Cerebellar cortex (tissue), 1 donor: ENCODE data around the gene NBDY.
A peak's percentile ranks its signal among the peaks of the same experiment; 100 is the strongest.

Experiments
- DNase-seq: peaks from one replicate; pipeline ENCODE4 v3.0.0-alpha.2; 2015; ENCODE audit warnings: low spot score

NBDY gene

DNA sequence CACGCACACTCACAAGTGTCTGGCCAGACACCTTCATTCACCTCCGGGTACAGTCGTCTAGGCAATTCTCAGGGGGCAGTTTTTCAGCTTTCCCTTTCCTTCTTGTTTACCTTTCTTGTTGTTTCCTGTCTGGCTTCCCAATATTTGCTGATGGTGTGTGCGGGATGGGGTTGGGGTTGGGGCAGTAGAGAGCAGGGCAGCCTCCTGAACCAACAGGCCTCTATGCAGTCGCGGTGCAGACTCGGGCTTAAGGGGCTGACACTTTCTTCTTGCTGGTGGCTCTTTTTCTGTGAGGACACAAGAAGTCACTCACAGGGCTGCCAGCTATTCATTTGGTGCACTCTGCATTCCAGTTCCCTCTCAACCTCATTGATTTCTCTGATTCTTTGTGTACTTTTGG, 56.4 kb downstream of the NBDY start:
- no peak for DNase-seq

DNA sequence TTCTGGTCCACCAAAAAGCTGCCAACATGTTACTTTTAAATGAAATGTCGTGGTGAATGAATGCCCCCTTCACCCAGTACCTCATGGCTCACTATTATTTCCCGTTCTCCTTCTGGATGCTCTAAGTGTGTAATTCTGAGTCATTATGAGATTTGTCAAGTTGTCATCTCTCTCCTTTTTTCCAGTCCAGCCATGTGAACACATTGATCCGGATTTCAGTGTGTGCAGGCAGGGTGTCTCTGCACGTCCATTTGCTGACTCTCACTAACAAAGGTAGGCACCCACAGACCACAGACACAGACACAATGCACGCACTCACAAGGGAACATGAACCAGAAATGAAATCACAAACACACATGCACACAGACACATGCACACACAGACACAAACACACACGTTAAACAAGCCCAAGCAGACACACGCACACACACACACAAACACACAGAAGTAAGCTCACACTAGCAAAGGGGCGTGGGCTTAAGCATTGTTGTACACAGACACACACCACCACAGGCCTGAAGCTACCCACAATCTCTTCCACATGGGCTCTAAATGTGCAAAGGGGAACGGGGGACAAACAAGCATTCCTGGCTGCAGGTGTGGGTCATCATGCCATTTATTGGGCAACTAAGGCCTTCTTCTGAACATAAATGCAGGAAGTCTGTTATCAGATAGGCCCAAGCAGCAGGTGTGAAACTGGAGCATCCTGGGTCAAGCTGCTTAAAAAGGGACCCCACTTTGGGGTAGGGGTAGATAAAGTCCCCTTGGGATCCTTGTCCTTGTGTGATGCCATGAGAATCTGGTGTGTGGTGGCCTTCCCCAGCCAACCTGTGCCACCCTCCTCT, 58.1 kb downstream of the NBDY start:
- DNase-seq, result no peak

DNA sequence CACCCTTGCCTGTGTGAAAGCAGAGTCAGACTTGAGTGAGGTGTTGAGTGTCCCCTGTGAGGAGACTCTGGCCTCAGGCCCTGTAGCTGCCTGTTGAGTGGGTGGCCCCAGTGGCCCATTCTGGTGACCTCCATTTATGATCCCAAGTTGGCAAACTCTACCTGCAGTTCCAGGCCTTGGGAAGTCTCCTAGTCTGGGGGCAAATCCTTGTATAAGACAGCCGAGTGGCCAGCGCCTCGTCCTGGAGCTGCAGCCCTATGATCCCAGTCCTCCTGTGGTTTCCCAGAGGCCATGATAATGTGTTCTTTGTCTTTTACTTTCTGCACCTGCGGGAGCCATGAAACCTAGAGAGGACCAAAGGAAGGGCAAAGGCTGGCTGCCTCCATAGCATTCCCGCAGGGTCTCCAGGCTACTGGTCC, 58.7 kb downstream of the NBDY start:
- no peak for DNase-seq

DNA sequence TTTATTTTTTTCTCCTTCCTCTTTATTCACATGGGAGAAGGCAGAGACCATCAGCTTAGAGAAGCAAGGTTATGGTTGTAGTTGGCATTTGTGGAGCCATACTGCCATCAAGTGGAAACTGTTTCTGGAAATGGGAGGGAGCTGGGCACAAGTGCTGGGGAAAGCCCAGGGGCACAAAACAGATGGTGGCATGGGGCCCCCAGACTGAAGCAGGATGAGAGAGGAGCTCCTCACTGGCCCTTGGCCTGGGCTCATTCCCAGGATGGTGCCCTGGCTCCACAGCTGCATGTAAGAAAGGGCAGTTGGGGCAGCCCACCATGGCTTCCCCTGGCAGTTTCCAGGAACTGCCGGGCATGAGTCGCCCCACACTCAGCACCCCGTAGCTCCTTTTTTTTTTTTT, 59.2 kb downstream of the NBDY start:
- DNase-seq, result peak; percentile 67

DNA sequence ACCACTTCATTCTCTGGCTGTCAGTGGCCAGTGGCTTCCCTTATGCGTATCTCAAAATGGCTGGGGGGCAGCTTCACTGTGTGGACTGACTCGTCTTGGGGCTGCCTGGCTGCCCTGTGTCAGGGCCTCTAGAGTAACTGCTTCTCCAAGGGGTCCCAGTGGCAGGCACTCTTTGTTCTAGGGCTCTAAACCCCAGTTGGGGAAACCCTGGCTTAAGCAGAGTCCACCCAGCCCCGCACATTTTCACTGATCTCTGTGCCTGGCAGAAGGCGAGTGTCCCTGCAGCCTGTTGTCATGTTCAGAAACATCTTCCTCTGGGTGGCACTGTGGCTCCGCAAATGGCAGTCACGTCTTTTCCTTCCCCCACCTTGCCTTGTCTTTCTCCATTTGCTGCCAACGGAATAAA, 59.7 kb downstream of the NBDY start:
- peak; percentile 77 for DNase-seq

DNA sequence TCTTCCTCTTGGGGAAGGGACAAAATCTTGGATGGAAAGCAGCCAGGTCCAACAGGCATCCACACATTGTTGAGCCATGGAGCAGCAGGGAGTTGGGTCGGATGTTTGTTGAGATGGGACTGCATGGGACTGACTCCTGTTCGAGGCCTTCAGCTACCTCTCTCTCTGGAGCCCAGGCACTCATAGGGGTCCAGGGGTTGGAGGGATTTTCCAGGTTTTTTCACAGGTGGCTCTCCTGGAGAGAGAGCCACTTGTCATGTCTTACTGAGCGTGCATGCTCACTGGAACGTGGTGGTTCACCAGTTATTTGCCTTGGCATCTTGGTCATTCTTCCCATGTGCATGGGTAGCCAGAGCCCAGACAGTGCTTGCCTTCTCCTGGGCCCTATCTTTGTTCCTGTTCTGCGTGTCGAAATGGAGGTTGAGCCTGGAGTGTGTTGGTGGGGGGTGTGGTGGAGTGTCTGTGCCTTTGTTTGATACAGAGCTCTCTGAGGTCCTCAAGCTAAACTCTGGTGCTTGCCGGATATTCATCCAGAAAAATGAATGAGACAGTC, 60.6 kb downstream of the NBDY start:
- peak; percentile 35 for DNase-seq

DNA sequence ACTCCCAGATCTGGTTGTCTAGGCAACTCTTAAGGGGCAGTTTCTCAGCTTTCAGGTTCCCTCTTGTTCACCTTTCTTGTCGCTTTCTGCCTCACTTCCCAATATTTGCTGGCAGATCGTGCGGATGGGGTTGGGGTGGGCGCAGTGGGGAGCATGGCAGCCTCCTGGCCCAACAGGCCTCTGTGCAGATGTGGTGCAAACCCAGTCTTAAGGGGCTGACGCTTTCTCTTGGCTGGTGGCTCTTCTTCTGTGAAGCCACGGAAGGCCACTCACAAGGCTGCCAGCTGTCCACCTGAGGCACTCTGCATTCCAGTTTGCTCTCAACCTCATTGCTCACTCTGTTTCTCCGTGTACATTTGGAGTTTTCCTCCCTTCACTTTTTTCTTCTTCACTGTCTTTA, 61.7 kb downstream of the NBDY start:
- DNase-seq, result no peak

DNA sequence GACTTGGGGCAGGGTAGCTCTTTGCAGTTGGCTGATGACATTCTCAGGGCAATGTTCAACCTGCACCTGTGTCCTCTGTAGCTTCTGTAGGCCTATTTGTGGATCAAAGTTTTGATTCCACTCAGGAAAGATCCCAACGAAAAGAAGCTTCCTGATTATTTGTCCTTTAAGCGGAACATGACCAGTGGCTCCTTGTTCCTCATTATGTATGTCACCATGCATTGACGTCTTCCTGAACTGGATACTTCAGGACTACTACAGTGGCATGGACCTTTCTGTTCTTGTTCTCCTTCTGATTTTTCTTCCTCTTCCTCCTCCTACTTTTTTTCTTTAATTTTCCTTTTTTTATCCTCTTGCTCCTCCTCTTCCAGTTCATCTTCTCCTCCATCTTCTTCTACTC, 62.4 kb downstream of the NBDY start:
- no peak for DNase-seq

DNA sequence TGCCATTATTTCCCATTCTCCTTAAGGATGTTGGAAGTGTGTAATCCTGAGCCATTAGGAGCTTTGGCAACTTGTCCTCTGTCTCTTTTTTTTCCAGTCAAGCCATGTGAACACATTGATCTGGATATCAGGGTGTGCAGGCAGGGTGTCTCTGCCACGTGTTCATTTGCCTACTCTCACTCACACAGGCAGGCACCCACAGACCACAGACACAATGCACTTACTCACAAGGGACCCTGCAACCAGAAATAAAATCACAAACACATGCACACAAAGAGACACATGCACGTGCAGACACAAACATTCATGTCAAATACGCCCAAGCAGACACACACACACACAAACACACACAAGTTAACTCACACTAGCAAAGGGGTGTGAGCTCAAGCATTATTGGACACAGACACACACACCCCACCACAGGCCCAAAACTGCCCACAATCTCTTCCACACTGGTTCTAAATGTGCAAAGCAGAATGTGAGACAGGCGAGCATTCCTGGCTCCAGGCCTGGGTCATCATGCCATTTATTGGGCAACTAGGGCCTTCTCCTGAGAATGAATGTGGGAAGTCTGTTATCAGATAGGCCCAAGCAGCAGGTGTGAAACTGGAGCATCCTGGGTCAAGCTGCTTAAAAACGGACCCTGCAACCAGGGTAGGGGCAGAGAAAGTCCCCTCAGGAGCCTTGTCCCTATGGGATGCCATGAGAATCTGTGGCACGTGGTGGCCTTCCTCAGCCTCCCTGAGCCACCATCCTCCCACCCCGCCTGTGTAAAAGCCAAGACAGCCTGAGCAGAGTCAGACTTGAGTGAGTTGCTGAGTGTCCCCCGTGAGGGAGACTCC, 63.4 kb downstream of the NBDY start:
- DNase-seq, result no peak

DNA sequence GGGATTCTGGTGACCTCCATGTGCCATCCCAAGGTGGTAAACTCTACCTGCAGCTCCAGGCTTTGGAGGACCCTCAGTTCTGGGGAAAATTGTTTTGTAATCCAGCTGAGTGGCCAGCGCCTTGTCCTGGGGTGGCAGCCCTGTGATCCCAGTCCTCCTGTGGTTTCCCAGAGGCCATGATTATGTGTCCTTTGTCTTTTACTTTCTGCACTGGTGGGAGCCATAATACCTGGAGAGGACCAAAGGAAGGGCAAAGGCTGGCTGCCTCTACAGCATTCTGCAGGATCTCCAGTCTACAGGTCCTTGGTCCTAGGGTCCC, 64.0 kb downstream of the NBDY start:
- no peak for DNase-seq

DNA sequence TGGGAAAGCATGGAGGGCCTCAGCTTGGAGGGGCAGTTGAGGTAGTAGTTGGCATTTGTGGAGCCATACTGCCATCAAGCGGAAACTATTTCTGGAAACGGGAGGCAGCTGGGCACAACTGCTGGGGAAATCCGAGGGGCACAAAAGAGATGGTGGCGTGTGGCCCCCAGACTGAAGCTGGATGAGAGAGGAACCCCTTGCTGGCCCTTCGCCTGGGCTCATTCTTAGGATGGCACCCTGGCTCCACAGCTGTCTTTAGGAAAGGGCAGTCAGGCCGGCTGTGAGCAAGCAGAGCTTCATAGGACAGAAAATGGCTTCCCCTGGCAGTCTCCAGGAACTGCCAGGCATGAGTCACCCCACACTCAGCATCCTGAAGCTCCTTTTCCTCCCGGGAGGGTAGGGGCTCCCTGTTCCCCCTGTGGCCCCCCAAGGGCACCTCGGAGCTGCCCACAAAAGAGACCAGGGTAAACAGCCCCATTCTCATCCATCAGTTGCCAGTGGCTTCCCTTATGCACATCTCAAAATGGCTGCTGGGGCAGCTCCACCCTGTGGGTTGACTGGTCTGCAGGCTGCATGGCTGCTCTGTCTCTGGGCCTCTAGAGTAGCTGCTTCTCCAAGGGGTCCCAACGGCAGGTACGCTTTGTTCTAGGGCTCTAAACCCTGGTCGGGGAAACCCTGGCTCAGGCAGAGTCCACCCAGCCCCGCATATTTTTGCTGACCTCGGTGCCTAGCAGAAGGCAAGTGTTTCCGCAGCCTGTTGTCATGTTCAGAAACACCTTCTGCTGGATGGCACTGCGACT, 64.7 kb downstream of the NBDY start:
- DNase-seq, result no peak

DNA sequence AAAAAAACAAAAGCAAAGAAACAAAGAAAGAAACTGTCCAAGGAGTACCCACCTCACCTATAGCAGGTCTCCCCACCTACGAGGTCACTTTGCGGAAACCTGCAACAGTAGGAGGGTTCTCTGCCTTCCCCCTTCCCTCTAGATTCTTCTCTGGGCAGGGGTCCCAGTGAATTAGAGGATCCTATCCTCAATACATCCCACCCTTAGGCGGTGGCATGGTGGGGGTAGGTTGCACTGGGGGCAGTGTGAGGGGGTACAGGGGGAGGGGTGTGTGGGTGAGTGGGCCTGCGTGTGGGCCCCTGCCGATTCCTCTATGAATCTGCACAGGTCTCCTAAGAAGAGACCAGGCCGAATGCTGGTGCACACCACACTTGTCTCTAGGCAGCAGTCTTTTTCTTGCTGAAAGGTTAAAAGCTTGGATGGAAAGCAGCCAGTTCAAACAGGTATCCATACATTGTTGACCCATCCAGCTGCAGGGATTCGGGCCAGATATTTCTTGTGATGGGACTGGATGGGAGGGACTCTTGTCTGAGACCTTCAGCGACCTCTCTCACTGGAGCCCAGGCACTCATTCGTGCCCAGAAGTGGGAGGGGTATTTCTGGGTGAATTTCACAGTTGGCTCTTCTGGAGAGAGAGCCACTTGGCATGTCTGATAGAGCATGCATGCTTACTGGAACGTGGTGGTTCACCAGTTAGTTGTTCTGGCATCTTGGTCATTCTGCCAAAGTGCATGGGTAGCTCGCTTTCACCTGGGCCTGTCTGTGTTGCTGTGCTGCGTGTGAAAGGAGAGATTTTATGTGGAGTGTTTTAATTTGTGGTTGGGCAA, 65.6 kb downstream of the NBDY start:
- no peak for DNase-seq

DNA sequence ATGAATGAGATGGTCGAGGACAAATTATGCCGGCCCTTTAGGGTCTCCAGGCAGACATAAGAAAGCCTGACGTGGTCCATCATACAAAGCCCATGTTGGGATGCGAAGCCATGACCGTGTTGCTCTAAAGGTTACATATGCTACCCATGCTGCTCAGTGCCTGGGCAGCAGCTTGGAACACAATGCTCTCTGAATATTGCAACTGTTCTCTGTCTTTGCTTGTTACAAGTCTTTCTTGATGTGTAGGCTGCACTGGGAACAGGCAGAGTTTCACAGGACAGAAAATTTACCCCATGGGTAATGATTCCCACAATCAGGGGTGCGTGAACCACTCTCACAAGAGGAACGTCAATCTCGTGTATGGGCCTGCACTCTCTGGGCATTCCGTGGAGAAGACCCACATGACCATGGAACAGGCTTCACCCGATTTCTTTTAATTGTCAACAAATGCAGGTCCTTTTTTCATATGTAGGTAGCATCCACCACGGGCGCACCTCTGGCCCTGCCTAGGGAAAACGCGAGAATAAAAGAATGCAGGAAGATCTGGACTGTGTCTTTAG, 66.3 kb downstream of the NBDY start:
- no peak for DNase-seq

DNA sequence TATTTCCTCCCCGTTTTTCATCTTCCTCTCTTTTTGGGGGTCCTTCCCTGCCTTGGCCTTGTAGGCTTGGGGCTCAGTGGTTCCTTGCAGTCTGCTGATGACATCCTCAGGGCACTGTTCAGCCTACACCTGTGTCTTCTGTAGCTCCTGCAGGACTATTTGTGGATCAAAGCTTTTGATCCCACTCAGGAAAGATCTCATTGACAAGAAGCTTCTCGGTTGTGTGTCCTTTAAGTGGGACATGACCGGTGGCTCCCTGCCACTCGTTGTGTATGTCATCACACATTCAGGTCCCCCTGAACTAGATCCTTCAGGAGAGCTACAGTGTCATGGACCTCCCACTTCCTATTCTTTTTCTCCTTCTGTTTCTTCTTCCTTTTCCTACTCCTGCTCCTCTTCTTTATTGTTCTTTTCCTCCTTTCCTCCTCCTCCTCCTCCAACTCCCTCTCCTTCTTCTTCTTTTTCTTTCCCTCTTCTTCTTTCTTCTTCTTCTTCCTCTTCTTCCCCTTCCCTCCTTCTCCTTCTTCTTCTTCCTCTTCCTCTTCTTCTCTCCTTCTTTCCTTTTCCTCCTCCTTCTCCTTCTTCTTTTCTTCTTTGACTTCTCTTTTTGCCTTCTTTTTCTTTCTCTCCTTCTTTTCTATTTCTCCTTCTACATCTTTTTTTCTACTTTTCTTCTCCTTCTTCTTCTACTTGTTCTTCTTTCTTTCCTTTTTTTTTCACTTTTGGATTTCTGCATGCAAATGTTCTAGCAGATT, 67.8 kb downstream of the NBDY start:
- DNase-seq, result no peak

DNA sequence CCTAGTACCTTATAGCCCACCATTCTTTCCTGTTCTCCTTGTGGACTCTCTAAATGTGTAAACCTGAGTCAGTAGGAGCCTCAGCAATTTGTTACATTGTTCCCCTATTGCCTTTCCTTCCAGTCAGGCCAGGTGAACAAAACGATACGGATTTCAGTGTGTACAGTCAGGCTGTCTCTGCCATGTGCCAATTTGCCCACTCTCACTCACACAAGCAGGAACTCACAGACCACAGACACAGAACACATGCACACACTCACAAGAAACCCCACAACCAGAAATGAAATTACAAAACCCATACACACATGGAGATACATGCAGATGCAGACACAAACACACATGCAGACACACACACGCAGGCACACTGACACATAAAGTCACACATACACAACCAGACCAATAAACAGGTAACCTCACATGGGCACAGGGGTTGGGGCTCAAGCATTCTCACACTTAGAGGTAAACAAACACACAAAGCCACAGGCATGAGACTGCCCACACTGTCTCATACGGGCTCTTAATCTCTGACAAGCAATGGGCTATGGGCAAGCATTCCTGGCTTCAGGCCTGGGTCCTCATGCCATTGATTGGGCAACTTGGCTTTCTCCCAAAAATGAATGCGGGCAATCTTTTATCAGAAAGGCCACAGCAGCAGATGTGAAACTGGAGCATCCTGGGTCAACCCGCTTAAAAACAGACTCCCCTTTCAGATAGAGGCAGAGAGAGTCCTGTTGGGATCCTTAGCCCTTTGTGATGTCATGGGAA, 68.7 kb downstream of the NBDY start:
- DNase-seq, result no peak

DNA sequence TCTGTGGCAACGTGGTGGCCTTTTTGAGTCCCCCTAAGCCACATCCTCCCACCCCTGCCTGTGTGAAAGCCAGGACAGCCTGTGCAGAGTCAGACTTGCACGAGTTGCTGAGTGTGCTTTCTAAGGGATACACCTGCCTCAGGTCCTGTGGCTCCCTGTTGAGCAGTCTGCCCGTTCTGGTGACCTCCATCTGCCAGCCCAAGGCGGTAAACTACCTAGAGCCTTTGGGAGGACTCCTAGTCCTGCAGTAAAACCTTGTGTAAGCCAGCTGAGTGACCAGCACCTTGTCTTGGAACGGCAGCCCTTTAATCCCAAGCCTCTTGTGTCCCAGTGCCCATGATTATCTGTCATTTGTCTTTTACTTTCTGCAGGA, 69.3 kb downstream of the NBDY start:
- DNase-seq, result peak; percentile 65

DNA sequence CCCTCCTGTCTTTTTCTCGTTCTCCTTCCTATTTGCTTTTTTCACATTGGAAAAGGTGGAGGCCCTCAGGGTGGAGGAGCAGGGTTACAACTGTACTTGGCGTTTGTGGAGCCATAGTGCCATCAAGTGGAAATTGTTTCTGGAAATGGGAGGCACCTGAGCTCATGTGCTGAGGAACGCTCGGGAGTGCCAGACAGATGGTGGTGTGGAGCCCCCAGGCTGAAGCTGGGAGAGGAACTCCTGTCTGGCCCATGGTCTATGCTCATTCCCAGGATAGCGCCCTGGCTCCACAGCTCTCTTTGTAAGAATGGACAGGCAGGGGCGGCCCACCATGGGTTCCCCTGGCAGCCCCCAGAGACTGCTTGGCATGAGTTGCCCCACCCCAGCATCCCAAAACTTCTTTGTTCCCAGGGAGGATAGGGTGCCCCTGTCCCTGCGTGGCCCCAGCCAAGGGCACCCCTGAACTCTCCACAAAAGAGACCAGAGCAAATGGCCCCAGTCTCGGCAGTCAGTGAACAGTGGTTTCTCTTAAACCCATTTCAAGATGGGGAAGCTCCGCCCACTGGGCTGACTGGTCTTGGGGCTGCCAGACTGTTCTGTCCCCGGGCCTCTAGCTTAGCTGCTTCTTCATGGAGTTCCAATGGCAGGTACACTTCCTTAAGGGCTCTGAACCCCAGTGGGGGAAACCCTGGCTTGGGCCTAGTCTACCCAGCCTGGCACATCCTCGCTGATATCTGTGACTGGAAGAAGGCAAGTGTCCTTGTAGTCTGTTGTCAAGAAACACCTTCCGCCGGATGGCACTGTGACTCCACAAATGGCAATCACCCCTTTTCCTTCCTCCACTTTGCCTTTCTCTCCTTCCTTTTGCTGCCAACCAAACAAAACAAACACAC, 70.1 kb downstream of the NBDY start:
- peak; percentile 79 for DNase-seq

DNA sequence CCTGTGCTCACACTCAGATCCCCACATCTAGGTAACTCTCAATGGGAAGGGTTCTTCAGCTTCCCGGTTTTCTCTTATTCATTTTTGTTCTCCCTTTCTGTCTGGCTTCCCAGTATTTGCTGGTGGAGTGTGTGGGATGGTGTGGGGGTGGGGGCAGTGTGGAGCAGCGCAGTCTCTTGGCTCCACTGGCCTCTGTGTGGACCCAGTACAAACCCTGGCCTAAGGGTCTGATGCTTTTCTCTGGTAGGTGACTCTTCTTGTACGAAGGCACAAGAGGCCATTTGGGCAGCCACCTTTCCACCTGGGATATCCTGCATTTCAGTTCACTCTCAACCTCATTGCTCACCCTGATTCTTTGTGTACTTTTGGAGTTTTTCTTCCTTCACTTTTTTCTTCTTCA, 71.3 kb downstream of the NBDY start:
- no peak for DNase-seq

DNA sequence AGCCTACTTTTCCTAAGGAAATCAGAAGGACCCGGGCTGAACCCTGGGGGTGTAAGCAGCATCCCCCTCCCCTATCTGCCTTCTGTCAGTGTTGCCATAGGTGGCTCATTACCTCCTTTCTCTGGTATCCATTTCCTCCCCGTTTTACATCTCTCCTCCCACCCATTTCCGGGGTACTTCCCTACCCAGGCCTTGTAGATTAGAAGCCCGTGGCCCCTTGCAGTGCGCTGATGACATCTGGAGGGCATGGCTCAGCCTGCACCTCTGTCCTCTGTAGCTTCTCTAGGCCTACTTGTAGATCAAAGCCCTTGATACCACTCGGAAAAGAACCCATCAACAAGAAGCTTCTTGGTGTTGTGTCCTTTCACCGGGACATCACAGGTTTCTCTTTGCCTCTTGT, 71.8 kb downstream of the NBDY start:
- DNase-seq, result no peak
